OCI-M2 (cell line): ENCODE results near the gene FA2H.
A peak's percentile ranks its signal among the peaks of the same experiment; 100 is the strongest.
"Not testable (repeated sequence)": the region's sequence is repeated elsewhere in the genome, so short reads cannot be mapped to it uniquely, and the experiment has no call there.

Experiments used
- DNase-seq: peaks from one replicate; lab custom pipeline; 2025; ENCODE audit not compliant: unreplicated experiment; lab: John Stamatoyannopoulos, UW

The FA2H gene

GRCh38 chr16:74695450-74696422, 78.9 kb downstream of the FA2H start:
- DNase-seq: peak; percentile 37

DNA sequence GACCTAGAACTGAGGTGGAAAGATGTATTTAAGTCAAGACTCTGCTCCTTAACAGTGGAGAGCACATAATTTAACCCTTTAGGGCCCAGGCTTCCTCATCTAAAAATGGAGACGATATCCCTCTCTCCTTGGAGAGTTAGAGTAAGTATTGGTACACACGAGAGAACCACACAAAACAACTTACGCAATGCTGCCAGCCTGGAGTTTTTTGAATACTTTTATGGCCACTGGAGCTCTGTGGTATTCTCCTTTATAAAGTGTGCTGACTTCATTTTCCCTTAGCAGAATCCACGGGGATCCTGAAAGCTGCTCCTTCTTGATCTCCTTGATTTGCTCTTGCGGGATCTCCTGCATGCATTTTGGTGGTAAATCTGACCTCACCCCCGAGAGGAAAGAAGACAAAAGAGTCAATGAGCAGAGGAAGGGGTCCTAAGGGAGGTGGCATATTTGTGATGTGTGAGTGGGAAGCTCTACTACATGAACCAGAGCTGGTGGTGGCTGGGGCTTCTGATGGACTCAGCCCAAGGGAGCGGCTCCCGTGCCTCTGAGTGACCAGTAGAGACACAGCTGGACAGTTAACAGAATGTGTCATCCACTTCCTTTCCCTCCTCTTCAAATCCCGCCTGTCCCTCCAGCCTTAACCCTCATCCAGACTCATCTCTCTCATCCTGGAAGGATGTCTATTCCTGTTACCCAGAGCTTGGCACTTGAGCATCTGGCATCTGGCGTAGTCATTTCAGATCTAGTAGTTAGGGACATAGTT, 83.3 kb downstream of the FA2H start:
- DNase-seq: no peak

DNA sequence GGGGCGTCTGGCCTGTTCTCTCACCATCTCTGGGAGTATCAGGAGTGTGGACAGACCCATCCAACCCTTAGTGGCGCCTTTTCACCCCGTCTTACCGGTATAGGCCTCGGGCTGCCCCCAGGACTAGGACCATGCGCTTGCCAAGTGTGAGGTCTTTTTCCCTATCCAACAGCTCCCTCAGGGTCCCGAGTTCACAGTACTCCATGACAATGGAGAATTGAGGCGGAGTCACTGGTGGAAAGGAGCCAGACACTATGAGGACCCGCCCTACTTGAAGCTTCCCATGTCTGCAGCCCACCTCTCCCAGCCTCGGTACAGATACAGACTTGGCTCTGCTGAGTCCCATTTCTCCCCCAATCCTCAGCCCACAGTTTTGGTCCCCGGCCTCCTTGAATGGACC, 92.1 kb downstream of the FA2H start:
- DNase-seq: no peak

DNA sequence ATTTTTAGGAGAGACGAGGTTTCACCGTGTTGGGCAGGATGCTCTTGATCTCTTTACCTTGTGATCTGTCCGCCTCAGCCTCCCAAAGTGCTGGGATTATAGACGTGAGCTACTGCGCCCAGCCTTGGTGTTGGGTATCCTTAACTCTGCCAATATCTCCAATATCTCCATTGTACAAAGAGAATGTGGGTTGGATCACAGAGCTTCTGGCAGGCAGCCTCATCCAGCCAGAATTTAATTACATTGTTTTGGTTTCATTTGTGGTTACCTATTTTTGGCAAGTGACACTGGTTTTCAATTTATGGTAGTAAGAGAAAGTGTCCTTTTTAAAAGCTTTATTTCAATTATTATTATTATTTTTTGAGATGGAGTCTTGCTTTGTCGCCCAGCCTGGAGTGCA, 93.9 kb downstream of the FA2H start:
- DNase-seq: no peak

- DNase-seq: no peak
Measured at GRCh38 chr16:74679983-74680382, 94.6 kb downstream of the FA2H start.

- DNase-seq: no peak
Measured at GRCh38 chr16:74677868-74678267, 96.8 kb downstream of the FA2H start.

DNA sequence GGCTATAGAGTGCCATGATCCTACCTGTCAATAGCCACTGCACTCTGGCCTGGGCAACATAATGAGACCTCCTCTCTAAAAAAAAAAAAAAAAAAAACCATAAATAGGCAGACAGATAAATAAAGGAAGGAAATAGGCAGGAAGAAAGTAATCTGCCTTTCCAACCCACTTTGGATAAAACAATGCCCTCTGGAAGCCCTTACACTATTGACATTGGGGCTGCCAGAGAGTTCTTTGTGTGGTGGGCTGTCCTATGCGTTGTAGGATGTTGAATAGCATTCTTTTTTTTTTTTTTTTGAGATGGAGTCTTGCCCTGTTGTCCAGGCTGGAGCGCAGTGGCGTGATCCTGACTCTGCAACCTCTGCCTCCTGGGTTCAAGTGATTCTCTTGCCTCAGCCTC, 100.7 kb downstream of the FA2H start:
- DNase-seq: no peak

DNA sequence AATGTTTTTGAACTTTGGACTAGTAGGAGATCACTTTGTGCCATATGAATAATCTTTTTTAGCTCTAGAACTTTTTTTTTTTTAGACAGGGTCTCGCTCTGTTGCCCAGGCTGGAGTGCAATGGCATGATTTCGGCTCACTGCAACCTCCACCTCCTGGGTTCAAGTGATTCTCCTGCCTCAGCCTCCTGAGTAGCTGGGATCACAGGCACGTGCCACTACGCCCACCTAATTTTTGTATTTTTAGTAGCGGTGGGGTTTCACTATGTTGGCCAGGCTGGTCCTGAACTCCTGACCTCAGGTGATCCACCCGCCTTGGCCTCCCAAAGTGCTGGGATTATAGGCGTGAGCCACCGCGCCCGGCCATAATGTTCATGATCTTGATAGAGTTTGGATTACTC, 105.7 kb downstream of the FA2H start:
- DNase-seq: not testable (repeated sequence)

GRCh38 chr16:74667255-74667700, 107.3 kb downstream of the FA2H start:
- no peak for DNase-seq

DNA sequence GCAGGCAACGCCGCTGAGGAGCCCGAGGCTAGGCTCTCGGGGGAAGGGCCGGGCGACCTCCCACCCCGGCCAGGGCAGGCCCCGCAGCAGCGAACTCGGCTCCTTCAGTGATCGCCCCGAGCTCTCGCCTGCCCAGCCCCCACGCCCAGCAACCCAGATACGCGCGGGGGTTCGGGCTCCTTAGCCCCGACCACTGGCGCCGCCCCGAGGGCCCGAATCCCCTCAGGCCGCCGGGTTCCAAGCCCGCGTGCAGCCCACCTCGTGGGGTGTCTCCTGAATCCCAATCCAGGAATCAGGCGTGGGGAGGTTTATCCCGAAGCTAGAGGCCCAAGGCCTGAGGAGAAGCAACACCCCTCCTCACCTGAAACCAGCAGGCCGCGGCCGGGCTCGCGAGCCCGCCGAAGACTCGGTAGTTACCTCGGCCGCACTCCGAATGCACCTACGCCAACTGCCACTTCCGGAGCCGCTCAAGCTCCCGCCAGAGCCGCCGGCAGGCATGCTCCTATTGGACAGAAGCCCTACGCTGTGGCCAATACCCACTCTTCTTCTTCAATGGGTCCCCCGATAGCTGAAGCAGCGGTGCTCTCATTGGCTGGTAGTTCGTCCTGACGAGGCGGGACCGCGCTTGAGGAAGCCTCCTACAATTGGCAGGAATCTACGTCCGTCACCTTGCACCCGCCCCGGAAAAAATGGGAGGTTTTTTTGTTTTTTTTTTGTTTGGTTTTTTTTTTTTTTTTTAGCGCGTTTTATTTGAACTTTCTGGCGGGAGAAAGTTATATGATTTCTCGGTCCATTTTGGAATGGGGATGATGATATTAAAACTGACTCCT, 108.0 kb downstream of the FA2H start, which contains the start of gene RFWD3:
TSS of gene RFWD3 (minus strand) at position 453 of the 830 bp plus-strand sequence. CDS start 5,428 bp downstream, outside the sequence.
- DNase-seq: peak; percentile 88

DNA sequence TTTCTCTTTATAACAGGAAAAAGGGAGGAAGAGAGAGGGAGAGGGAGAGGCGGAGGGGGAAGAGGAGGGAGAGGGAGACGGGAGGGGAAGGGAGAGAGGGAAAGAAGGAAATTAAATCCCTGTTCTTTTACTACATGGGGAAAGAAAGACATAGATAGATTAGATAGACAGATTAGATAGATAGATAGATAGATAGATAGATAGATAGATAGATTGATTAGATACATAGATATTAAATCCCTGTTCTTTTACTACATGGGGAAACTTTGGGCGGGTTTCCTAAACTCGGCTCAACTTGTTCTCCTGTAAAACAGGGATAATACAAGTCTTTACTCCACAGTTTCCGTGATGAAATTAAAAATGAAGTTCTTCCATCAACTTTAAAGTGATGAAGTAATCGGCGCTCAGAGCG, 108.6 kb downstream of the FA2H start:
- DNase-seq: no peak
